Neuron (in vitro differentiated cells): Measurements from ENCODE around the gene HOXB4.

Source experiments
- H2AFZ ChIP-seq: one replicate; pipeline ENCODE4 v1.6.1; 2013; ENCODE audit warnings: low read depth, mild to moderate bottlenecking, inconsistent platforms, low read length, moderate library complexity
- H3K27me3 ChIP-seq: one replicate; pipeline ENCODE4 v1.6.1; 2013; ENCODE audit warnings: low read length; ENCODE audit not compliant: insufficient read depth
- H3K36me3 ChIP-seq: one replicate; pipeline ENCODE4 v1.6.1; 2013; ENCODE audit warnings: low read length; ENCODE audit not compliant: insufficient read depth
- H3K4me1 ChIP-seq: one replicate; pipeline ENCODE4 v1.6.1; 2013; ENCODE audit warnings: low read length; ENCODE audit not compliant: insufficient read depth
- H3K4me3 ChIP-seq: 2 replicates; pipeline ENCODE4 v1.5.1; 2013; ENCODE audit warnings: mild to moderate bottlenecking, low read length, moderate library complexity
- H3K9me3 ChIP-seq: one replicate; pipeline ENCODE4 v1.6.1; 2013; ENCODE audit warnings: low read length

HOXB4 gene

GRCh38 chr17:48619826-48620449 is 41.8 kb upstream of the HOXB4 start:
- peak overlapping the region; percentile 55 for H2AFZ ChIP-seq
- peaks cover 99% of the 10 kb centered on the region for H3K27me3 ChIP-seq
- no peaks in the 10 kb centered on the region for H3K9me3 ChIP-seq
- H3K4me3 ChIP-seq, result no peak overlapping the region
- no peaks in the 10 kb centered on the region for H3K36me3 ChIP-seq
- H3K4me1 ChIP-seq, result peaks cover 2% of the 10 kb centered on the region

- H3K4me3 ChIP-seq, result no peak overlapping the region
- no peak overlapping the region for H2AFZ ChIP-seq
- peaks cover 99% of the 10 kb centered on the region for H3K27me3 ChIP-seq
- no peaks in the 10 kb centered on the region for H3K36me3 ChIP-seq
- no peaks in the 10 kb centered on the region for H3K9me3 ChIP-seq
- no peaks in the 10 kb centered on the region for H3K4me1 ChIP-seq
These were observed 40.2 kb upstream of the HOXB4 start for GRCh38 chr17:48618256-48618896.

GRCh38 chr17:48617471-48618255 is 39.5 kb upstream of the HOXB4 start:
- H3K4me1 ChIP-seq, result peaks cover 3% of the 10 kb centered on the region
- no peaks in the 10 kb centered on the region for H3K36me3 ChIP-seq
- H3K4me3 ChIP-seq, result no peak overlapping the region
- no peaks in the 10 kb centered on the region for H3K9me3 ChIP-seq
- H3K27me3 ChIP-seq, result peaks cover 98% of the 10 kb centered on the region
- no peak overlapping the region for H2AFZ ChIP-seq

GRCh38 chr17:48616717-48617470 is 38.7 kb upstream of the HOXB4 start:
- peaks cover 6% of the 10 kb centered on the region for H3K4me1 ChIP-seq
- no peaks in the 10 kb centered on the region for H3K9me3 ChIP-seq
- H3K27me3 ChIP-seq, result peaks cover 98% of the 10 kb centered on the region
- H3K4me3 ChIP-seq, result no peak overlapping the region
- no peak overlapping the region for H2AFZ ChIP-seq
- H3K36me3 ChIP-seq, result no peaks in the 10 kb centered on the region

- peaks cover 6% of the 10 kb centered on the region for H3K4me1 ChIP-seq
- no peaks in the 10 kb centered on the region for H3K36me3 ChIP-seq
- H3K9me3 ChIP-seq, result no peaks in the 10 kb centered on the region
- H3K27me3 ChIP-seq, result peaks cover 98% of the 10 kb centered on the region
- no peak overlapping the region for H3K4me3 ChIP-seq
- H2AFZ ChIP-seq, result no peak overlapping the region
These were observed 38.0 kb upstream of the HOXB4 start for GRCh38 chr17:48615963-48616716.

- no peak within 1 kb of the TSS for H3K4me3 ChIP-seq
- no peaks in the 10 kb centered on the region for H3K9me3 ChIP-seq
- H2AFZ ChIP-seq, result no peak within 1 kb of the TSS
- peaks cover 6% of the 10 kb centered on the region for H3K4me1 ChIP-seq
- H3K36me3 ChIP-seq, result no peaks in the 10 kb centered on the region
- H3K27me3 ChIP-seq, result peaks cover 98% of the 10 kb centered on the region
These were observed 37.2 kb upstream of the HOXB4 start, which contains the start of gene HOXB8 for GRCh38 chr17:48615047-48615962. TSS of gene HOXB8 (minus strand) at chr17:48615292. CDS start at chr17:48614704, 588 bp downstream.

- H3K4me1 ChIP-seq, result peaks cover 6% of the 10 kb centered on the region
- H3K9me3 ChIP-seq, result no peaks in the 10 kb centered on the region
- H2AFZ ChIP-seq, result no peak overlapping the region
- H3K4me3 ChIP-seq, result no peak overlapping the region
- H3K36me3 ChIP-seq, result no peaks in the 10 kb centered on the region
- H3K27me3 ChIP-seq, result peaks cover 98% of the 10 kb centered on the region
These were observed 35.9 kb upstream of the HOXB4 start for GRCh38 chr17:48613862-48614694.

GRCh38 chr17:48612854-48613691 is 34.9 kb upstream of the HOXB4 start:
- peaks cover 97% of the 10 kb centered on the region for H3K27me3 ChIP-seq
- peaks cover 6% of the 10 kb centered on the region for H3K4me1 ChIP-seq
- no peak overlapping the region for H2AFZ ChIP-seq
- no peaks in the 10 kb centered on the region for H3K36me3 ChIP-seq
- peak overlapping the region; percentile 1 for H3K4me3 ChIP-seq
- H3K9me3 ChIP-seq, result no peaks in the 10 kb centered on the region

GRCh38 chr17:48612456-48612853 is 34.3 kb upstream of the HOXB4 start:
- no peak overlapping the region for H3K4me3 ChIP-seq
- peaks cover 96% of the 10 kb centered on the region for H3K27me3 ChIP-seq
- no peak overlapping the region for H2AFZ ChIP-seq

GRCh38 chr17:48611681-48612455 is 33.7 kb upstream of the HOXB4 start:
- Histone ChIP-seq H3K27me3 (peaks cover 96% of the 10 kb centered on the region), H3K4me3 (no peak overlapping the region)

More at GRCh38 chr17:48612456-48612853, 34.3 kb upstream of the HOXB4 start:
- Histone ChIP-seq H3K9me3 (no peaks in the 10 kb centered on the region), H3K4me1 (peaks cover 6% of the 10 kb centered on the region), H3K36me3 (no peaks in the 10 kb centered on the region)

More at GRCh38 chr17:48611681-48612455, 33.7 kb upstream of the HOXB4 start:
- H3K9me3 ChIP-seq, result no peaks in the 10 kb centered on the region
- H3K36me3 ChIP-seq, result no peaks in the 10 kb centered on the region
- no peak overlapping the region for H2AFZ ChIP-seq
- H3K4me1 ChIP-seq, result peaks cover 6% of the 10 kb centered on the region
